Mesodermal cell (in vitro differentiated cells): Measurements from ENCODE around the gene SEMA3B.
A peak's percentile ranks its signal among the peaks of the same experiment; 100 is the strongest.

Source experiments
- H3K27ac ChIP-seq: 2 replicates; pipeline ENCODE4 v1.7.0; 2013; ENCODE audit warnings: mild to moderate bottlenecking, low read depth, low read length, moderate library complexity; ENCODE audit not compliant: severe bottlenecking
- H3K36me3 ChIP-seq: 2 replicates; pipeline ENCODE4 v1.7.1; 2013; ENCODE audit warnings: mild to moderate bottlenecking, low read length, moderate library complexity; ENCODE audit not compliant: control insufficient read depth, insufficient read depth
- H3K4me1 ChIP-seq: one replicate; pipeline ENCODE4 v1.7.1; 2013; ENCODE audit warnings: mild to moderate bottlenecking, low read length; ENCODE audit not compliant: insufficient read depth, control insufficient read depth, poor library complexity, severe bottlenecking
- H3K4me3 ChIP-seq: 2 replicates; pipeline ENCODE4 v1.7.0; 2013; ENCODE audit warnings: low read length, control low read depth, mild to moderate bottlenecking; ENCODE audit not compliant: insufficient read depth, poor library complexity, severe bottlenecking; ENCODE audit errors: extremely low read depth
- H3K9me3 ChIP-seq: 2 replicates; pipeline ENCODE4 v1.7.1; 2013; ENCODE audit warnings: mild to moderate bottlenecking, low read length, moderate library complexity; ENCODE audit not compliant: control insufficient read depth
- WGBS, 2 experiments: methylation state at CpG; one replicate each; pipeline ENCODE4 v1.1.5; 2013; ENCODE audit warnings: missing lambda C conversion rate in 2 of 2; ENCODE audit not compliant: insufficient coverage in 2 of 2; 5-methylcytosine and 5-hydroxymethylcytosine counted together

Gene SEMA3B

GRCh38 chr3:50286322-50287227 lies 17.6 kb downstream of the SEMA3B start:
- Histone ChIP-seq H3K27ac (no peak overlapping the region), H3K4me1 (no peaks in the 10 kb centered on the region), H3K36me3 (peaks cover 43% of the 10 kb centered on the region), H3K4me3 (no peak overlapping the region), H3K9me3 (no peaks in the 10 kb centered on the region)
- 96 to 97% methylated on average over 19 to 24 of the region's 28 CpGs for WGBS, 2 experiments

DNA sequence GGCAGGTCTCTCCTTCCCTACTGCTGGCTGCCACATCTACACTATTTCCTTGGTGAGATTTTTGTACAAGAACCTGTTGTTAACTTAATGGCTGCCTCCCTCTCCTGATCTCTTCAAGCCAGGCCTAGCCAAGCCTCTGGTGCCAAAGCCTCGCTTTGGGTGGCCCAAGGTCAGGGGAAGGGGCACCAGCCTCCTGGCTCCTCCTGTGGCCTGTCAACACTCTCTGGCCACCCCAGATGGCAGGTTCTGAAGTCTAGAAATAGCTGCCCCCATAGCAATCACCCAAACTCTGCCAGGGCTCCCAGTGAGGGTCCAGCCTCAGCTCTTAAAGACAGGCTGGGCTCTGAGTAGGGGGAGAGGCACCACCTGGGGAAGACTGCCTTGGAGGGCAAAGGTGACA lies 18.3 kb downstream of the SEMA3B start:
- H3K36me3 ChIP-seq = peaks cover 43% of the 10 kb centered on the region

DNA sequence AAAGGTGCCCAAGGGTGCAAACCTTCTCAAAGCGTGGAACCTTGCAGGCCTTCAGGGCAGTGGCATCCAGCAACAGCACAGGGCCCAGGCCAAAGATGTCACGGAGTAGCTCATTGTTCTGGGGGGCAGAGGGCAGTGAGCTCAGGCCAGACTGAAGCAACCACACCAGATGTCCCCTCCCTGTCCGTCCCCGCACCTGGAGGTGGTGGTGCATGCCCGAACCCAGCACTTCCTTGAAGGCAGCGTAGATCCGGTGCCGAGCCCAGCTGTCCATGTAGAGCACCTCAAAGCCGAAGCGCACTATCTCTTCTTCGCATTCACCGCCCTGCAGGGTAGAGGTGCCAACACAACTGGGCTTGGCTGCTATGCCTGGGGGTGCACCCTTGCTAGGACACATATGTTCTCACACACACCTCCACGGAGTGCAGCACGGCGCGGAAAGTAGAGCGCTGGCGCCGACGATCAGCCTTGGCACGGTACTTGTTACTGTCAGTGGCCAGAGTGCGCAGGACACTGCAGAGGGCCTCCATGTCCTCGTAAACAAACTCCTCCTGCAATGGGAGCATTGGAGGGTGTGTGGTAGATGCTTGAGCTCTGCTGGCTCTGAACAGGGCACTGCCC lies 19.6 kb downstream of the SEMA3B start:
- H3K36me3 ChIP-seq = peaks cover 43% of the 10 kb centered on the region
- peaks cover 5% of the 10 kb centered on the region for H3K4me1 ChIP-seq
- no peaks in the 10 kb centered on the region for H3K9me3 ChIP-seq
- no peak overlapping the region for H3K27ac ChIP-seq
- WGBS, 2 experiments = 97 to 99% methylated on average over 12 to 23 of the region's 23 CpGs
- H3K4me3 ChIP-seq = no peak overlapping the region

More for the DNA sequence above, 18.3 kb downstream of the SEMA3B start:
- 88% methylated on average over 1 of the region's 1 CpG for WGBS, 2 experiments
- Histone ChIP-seq H3K4me1 (no peaks in the 10 kb centered on the region), H3K4me3 (no peak overlapping the region), H3K9me3 (no peaks in the 10 kb centered on the region), H3K27ac (no peak overlapping the region)

- WGBS, 2 experiments = 90 to 100% methylated on average over 5 of the region's 6 CpGs
- H3K9me3 ChIP-seq = no peaks in the 10 kb centered on the region
- peaks cover 5% of the 10 kb centered on the region for H3K4me1 ChIP-seq
- H3K4me3 ChIP-seq = no peak overlapping the region
- no peak overlapping the region for H3K27ac ChIP-seq
- peaks cover 43% of the 10 kb centered on the region for H3K36me3 ChIP-seq
Observed at GRCh38 chr3:50289130-50289529, 20.2 kb downstream of the SEMA3B start.

GRCh38 chr3:50290161-50290641 lies 21.3 kb downstream of the SEMA3B start:
- Histone ChIP-seq H3K27ac (no peak overlapping the region), H3K4me3 (no peak overlapping the region), H3K9me3 (no peaks in the 10 kb centered on the region), H3K36me3 (peaks cover 43% of the 10 kb centered on the region), H3K4me1 (peaks cover 5% of the 10 kb centered on the region)
- WGBS, 2 experiments = 94 to 99% methylated on average over 12 to 15 of the region's 16 CpGs

GRCh38 chr3:50292159-50293078 lies 23.5 kb downstream of the SEMA3B start, which contains the start of gene IFRD2:
TSS of gene IFRD2 (minus strand) at chr3:50292429. CDS start at chr3:50292274, 155 bp downstream.
- H3K4me1 ChIP-seq = peaks cover 5% of the 10 kb centered on the region
- WGBS, 2 experiments = 5 to 9% methylated on average over 32 to 60 of the region's 67 CpGs
- peak within 1 kb of the TSS; percentile 80 for H3K4me3 ChIP-seq
- H3K27ac ChIP-seq = peak within 1 kb of the TSS; percentile 71
- peaks cover 40% of the 10 kb centered on the region for H3K36me3 ChIP-seq
- no peaks in the 10 kb centered on the region for H3K9me3 ChIP-seq

DNA sequence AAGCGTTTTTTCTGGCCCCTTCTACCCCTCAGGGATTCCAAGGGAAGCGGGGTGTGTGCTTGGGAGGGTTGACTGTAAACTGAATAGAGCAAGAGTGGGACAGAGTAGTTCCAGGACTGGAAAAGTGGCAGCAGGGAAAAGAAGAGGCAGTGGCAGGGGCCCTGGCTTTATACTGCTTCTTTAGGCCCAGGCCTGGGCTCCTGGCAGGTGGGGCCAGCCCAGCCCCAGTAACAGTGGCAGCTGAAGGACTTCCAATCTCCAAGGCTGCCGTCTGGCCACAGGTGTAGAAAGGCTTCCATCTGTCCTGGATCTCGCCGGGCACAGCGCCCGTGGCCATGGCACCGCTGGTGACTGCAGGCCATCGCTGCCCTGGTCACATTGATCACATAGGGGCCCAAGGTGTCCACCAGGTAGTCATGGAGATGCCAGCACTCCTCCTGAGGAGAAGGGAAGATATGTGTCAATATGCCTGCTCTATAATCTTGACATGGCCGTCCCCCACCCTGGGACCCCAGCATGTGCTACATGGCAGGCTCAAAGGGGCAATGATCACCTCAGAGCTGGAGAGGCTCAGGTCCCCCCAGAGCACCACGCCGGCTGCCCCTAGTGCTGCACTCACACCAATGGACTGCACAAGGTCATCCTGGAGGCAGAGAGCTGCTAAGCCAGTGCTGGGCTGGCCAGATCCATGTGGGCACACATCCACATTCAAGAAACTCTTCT lies 24.3 kb downstream of the SEMA3B start:
- Histone ChIP-seq H3K4me1 (peaks cover 5% of the 10 kb centered on the region), H3K36me3 (peaks cover 32% of the 10 kb centered on the region), H3K9me3 (no peaks in the 10 kb centered on the region), H3K27ac (no peak overlapping the region), H3K4me3 (no peak overlapping the region)
- WGBS, 2 experiments = 91 to 95% methylated on average over 9 to 11 of the region's 12 CpGs

DNA sequence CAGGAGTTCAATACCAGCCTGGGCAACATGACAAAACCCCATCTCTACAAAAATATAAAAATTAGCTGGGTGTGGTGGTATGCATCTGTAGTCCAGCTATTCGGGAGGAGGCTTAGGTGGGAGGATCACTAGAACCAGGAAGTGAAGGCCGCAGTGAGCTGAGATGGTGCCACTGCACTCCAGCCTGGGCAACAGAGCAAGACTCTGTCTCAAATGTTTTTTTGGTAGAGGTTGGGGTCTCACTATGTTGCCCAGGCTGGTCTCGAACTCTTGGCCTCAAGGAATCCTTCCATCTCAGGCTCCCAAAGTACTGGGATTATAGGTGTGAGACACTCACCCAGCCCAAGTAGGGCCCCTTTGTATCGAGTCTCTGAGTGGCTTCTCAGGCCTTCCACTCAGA lies 25.1 kb downstream of the SEMA3B start:
- Histone ChIP-seq H3K4me3 (no peak overlapping the region), H3K9me3 (no peaks in the 10 kb centered on the region), H3K4me1 (peaks cover 5% of the 10 kb centered on the region), H3K36me3 (peaks cover 23% of the 10 kb centered on the region), H3K27ac (no peak overlapping the region)
- WGBS, 2 experiments = 94 to 96% methylated on average over 3 of the region's 4 CpGs

DNA sequence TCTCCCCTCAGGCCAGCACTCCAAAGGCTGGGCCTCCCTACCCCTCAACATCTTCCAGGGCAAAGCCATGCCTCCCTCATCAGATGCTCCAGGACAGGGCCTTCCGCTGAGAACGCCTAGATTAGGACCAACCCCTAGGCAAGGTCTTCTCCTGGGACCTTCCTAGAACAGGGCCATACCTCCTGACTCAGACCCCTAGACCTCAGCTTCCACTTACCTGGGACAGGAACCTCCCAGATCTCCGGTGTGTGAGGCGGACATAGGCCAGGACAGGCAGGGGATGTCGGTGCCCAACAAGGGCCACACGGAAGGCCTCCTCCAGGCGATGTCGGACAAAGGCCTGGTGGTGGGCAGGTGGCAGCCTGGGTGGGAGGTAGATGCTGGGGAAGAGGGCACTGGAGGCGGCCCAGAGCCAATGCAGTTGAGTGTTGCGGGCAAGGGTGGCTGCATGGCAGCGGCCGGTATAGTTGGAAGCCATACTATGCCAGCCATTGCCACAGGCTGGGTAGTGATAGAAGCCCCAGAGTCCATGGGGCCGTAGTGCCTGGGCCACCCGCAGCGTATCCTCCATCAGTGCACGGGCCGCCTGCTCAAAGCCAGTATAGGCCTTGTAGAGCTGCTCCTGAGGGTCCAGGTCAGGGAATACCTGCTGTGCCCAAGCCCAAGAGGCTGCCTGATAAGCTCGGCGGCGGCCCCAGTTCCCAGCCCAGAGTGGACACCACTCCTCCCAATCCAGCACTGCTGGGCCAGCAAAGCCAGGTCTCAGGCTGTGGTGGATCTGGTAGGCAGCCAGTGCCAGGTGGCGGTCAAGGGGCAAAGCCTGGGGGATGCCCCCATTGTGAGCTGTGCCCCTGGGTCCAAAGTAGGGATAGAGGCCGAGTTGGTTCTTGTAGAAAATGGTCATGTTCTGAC lies 25.8 kb downstream of the SEMA3B start:
- 92 to 94% methylated on average over 18 to 22 of the region's 22 CpGs for WGBS, 2 experiments
- Histone ChIP-seq H3K4me3 (no peak overlapping the region), H3K9me3 (no peaks in the 10 kb centered on the region), H3K36me3 (peaks cover 17% of the 10 kb centered on the region), H3K4me1 (peaks cover 6% of the 10 kb centered on the region), H3K27ac (no peak overlapping the region)
